Stimulated activated CD8-positive, alpha-beta memory T cell treated with anti-CD3 and anti-CD28 coated beads, Interleukin-15, amount 100 ng/mL, for 48 hours (primary cell): Measurements from ENCODE around the gene SPRR2F.
"Not testable (repeated sequence)": the region's sequence is repeated elsewhere in the genome, so short reads cannot be mapped to it uniquely, and the experiment has no call there.

Experiments used
- DNase-seq, 2 donors: peaks; one replicate each; pipeline ENCODE4 v3.0.0-alpha.2; 2020; ENCODE audit warnings: low read depth in 2 of 2

The SPRR2F gene

GRCh38 chr1:153113416-153113815 lies at the start of gene SPRR2F:
Gene SPRR2F, minus strand, starts transcription at chr1:153113516. Its CDS starts 783 bp downstream, at chr1:153112733.
- no peak for DNase-seq

GRCh38 chr1:153155541-153155940 lies 42.2 kb upstream of the SPRR2F start:
- DNase-seq, result no peak

GRCh38 chr1:153152481-153152880 lies 39.2 kb upstream of the SPRR2F start:
- DNase-seq, result no peak

- DNase-seq, result no peak
These were observed 37.5 kb upstream of the SPRR2F start, which contains the start of gene SPRR2G for GRCh38 chr1:153150846-153151245. Gene SPRR2G, minus strand, starts transcription at chr1:153150890. Its CDS starts 780 bp downstream, at chr1:153150110.

- no peak for DNase-seq
These were observed 28.1 kb upstream of the SPRR2F start for GRCh38 chr1:153141377-153141776.

GRCh38 chr1:153140484-153140883 lies 27.2 kb upstream of the SPRR2F start:
- DNase-seq, result no peak

- no peak for DNase-seq
These were observed 20.4 kb upstream of the SPRR2F start for GRCh38 chr1:153133743-153134142.

- no peak for DNase-seq
These were observed 20.0 kb upstream of the SPRR2F start for GRCh38 chr1:153133267-153133666.

GRCh38 chr1:153128688-153129087 lies 15.4 kb upstream of the SPRR2F start:
- not testable (repeated sequence) for DNase-seq

- no peak for DNase-seq
These were observed 14.0 kb upstream of the SPRR2F start for GRCh38 chr1:153127296-153127695.

GRCh38 chr1:153125536-153125935 lies 12.2 kb upstream of the SPRR2F start:
- no peak for DNase-seq

- DNase-seq, result not testable (repeated sequence)
These were observed 10.5 kb upstream of the SPRR2F start for GRCh38 chr1:153123793-153124192.

GRCh38 chr1:153122831-153123421 lies 9.6 kb upstream of the SPRR2F start:
- DNase-seq, result no peak

- DNase-seq, result no peak
These were observed 7.6 kb upstream of the SPRR2F start for GRCh38 chr1:153120945-153121344.

GRCh38 chr1:153119491-153119971 lies 6.2 kb upstream of the SPRR2F start:
- DNase-seq, result no peak

GRCh38 chr1:153115264-153115663 lies 1.9 kb upstream of the SPRR2F start:
- not testable (repeated sequence) for DNase-seq

- not testable (repeated sequence) for DNase-seq
These were observed 862 bp downstream of the SPRR2F start for GRCh38 chr1:153112454-153112853.

GRCh38 chr1:153100245-153100644 lies 13.1 kb downstream of the SPRR2F start:
- DNase-seq, result no peak

GRCh38 chr1:153099461-153100045 lies 13.8 kb downstream of the SPRR2F start:
- DNase-seq, result no peak

- no peak for DNase-seq
These were observed 17.6 kb downstream of the SPRR2F start for GRCh38 chr1:153095764-153096163.

- no peak for DNase-seq
These were observed 18.9 kb downstream of the SPRR2F start, which contains the start of gene SPRR2E for GRCh38 chr1:153094426-153094825. Gene SPRR2E, minus strand, starts transcription at chr1:153094526. Its CDS starts 775 bp downstream, at chr1:153093751.

- no peak for DNase-seq
These were observed 25.7 kb downstream of the SPRR2F start for GRCh38 chr1:153087652-153088051.

GRCh38 chr1:153081736-153082135 lies 31.6 kb downstream of the SPRR2F start:
- DNase-seq, result no peak
